Effector memory CD4-positive, alpha-beta T cell (primary cell): ENCODE results near the gene SYNPO2.
"Not testable (repeated sequence)": the region's sequence is repeated elsewhere in the genome, so short reads cannot be mapped to it uniquely, and the experiment has no call there.

Experiments used
- DNase-seq, 3 donors: peaks; one replicate each; pipeline ENCODE4 v3.0.0-alpha.2; 2020
- H3K27ac ChIP-seq: 2 replicates; pipeline ENCODE4 v1.7.0; 2013; ENCODE audit warnings: mild to moderate bottlenecking, low read length, moderate library complexity; ENCODE audit not compliant: insufficient read depth, poor library complexity, severe bottlenecking
- H3K27me3 ChIP-seq: replicated peaks from 2 replicates; pipeline ENCODE4 v1.7.0; 2013; ENCODE audit warnings: mild to moderate bottlenecking, low read length; ENCODE audit not compliant: insufficient read depth, control insufficient read depth, poor library complexity, severe bottlenecking
- H3K36me3 ChIP-seq: 2 replicates; pipeline ENCODE4 v1.7.0; 2013; ENCODE audit warnings: mild to moderate bottlenecking, low read length, moderate library complexity; ENCODE audit not compliant: control insufficient read depth, insufficient read depth
- H3K4me1 ChIP-seq: 2 replicates; pipeline ENCODE4 v1.7.0; 2013; ENCODE audit warnings: low read length, mild to moderate bottlenecking; ENCODE audit not compliant: control insufficient read depth, insufficient read depth, poor library complexity, severe bottlenecking
- H3K4me3 ChIP-seq: 2 replicates; pipeline ENCODE4 v1.7.0; 2013; ENCODE audit warnings: low read length, low read depth, mild to moderate bottlenecking; ENCODE audit not compliant: insufficient read depth, poor library complexity, severe bottlenecking
- H3K9me3 ChIP-seq: 2 replicates; pipeline ENCODE4 v1.7.0; 2013; ENCODE audit warnings: mild to moderate bottlenecking, low read length, moderate library complexity; ENCODE audit not compliant: control insufficient read depth

SYNPO2 gene

GRCh38 chr4:119041396-119041795 lies 152.7 kb downstream of the SYNPO2 start:
- no peaks in the 10 kb centered on the region for H3K27me3 ChIP-seq
- no peak for DNase-seq
- H3K4me3 ChIP-seq = no peak overlapping the region
- H3K4me1 ChIP-seq = no peaks in the 10 kb centered on the region
- no peaks in the 10 kb centered on the region for H3K9me3 ChIP-seq
- H3K36me3 ChIP-seq = no peaks in the 10 kb centered on the region
- H3K27ac ChIP-seq = no peak overlapping the region

DNA sequence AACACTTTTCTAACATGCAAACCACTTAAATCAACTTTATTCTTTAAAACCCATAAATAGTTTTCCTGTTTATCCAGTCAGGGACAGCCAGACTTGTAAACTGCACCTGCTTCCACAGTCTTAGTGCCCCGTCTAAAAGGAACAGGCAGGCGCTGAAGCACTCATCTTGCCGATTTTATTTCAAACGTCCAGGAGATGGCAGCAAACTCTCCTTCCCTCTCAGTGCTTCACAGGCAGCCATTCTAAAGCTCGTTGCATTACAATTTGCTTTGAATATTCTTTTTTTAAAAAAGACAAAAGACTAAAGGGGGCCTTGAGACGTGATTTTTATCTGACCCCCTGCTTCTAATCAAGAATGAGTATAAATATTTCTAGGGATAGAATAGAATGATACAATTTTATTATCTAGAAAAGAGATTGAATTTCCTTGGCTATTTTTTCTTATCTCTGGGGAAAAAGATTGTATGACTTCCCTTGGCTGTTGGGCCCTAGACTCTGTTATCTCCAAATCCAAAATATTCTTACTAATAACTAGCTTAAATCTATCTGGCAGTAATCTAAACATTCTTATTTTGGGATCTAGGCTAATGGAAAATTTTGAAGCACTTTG lies 153.4 kb downstream of the SYNPO2 start:
- Histone ChIP-seq H3K9me3 (no peaks in the 10 kb centered on the region), H3K27me3 (no peaks in the 10 kb centered on the region), H3K27ac (no peak overlapping the region), H3K36me3 (no peaks in the 10 kb centered on the region), H3K4me1 (no peaks in the 10 kb centered on the region), H3K4me3 (no peak overlapping the region)
- DNase-seq = peak in 2 of 3 donors; percentile 2 to 27

DNA sequence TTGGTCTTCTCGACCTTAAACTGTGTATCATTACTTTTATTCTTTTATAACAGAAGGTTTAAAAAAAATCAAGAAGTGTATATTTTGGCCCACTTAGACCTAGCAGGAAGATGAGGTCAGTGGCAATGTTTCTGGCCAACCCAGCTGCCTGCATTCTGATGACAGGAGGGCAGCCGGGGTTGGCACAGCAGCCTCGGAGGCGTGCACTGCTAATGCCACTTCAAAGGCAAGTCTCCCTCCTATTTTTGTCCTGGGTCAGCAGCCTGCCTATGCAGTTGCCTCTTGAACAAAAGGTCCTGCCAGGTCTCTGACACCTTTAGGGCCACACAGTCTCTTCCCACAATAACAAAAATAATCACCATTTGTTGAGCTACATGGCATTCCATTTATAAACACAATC lies 157.6 kb downstream of the SYNPO2 start:
- Histone ChIP-seq H3K27ac (no peak overlapping the region), H3K27me3 (no peaks in the 10 kb centered on the region), H3K4me1 (no peaks in the 10 kb centered on the region), H3K9me3 (no peaks in the 10 kb centered on the region), H3K4me3 (no peak overlapping the region), H3K36me3 (no peaks in the 10 kb centered on the region)
- DNase-seq = no peak

DNA sequence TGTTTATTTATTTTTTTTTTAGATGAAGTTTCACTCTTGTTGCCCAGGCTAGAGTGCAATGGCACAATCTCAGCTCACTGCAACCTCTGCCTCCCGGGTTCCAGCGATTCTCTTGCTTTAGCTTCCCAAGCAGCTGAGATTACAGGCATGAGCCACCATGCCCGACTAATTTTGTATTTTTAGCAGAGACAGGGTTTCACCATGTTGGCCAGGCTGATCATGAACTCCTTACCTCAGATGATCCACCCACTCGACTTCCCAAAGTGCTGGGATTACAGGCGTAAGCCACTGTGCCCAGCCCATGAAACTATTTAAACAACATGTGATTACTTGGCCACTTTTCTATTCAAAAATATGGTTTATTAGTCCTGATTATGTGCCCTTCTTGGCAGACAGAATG lies 158.4 kb downstream of the SYNPO2 start:
- H3K27me3 ChIP-seq = not testable (repeated sequence)

DNA sequence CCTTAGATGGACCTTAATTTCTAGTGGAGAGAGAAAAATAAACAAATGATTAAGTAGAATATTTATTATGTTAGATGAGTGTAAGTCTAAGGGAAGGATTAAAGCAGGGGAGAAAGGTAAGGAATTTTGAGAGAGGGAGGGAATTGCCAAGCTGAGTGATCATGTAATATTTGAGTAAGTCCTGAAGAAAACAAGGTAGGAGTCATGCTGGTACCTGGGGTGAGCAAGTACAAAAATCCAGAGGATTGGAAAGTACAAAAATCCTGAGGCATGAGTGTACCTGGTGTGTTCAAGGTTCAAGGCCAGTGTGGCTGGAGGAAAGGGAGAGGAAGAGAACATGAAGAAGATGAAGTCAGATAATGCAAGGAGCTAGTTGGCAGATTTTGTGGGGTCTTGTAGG lies 159.8 kb downstream of the SYNPO2 start:
- Histone ChIP-seq H3K27ac (no peak overlapping the region), H3K27me3 (no peaks in the 10 kb centered on the region)
- no peak for DNase-seq

More for the DNA sequence above, 158.4 kb downstream of the SYNPO2 start:
- H3K4me3 ChIP-seq, H3K36me3 ChIP-seq, DNase-seq, H3K9me3 ChIP-seq, H3K27ac ChIP-seq, H3K4me1 ChIP-seq: not testable (repeated sequence)

GRCh38 chr4:119049342-119049741 lies 160.7 kb downstream of the SYNPO2 start:
- Histone ChIP-seq H3K27ac (no peak overlapping the region), H3K4me1 (no peaks in the 10 kb centered on the region), H3K27me3 (no peaks in the 10 kb centered on the region), H3K4me3 (no peak overlapping the region), H3K9me3 (no peaks in the 10 kb centered on the region), H3K36me3 (no peaks in the 10 kb centered on the region)
- no peak for DNase-seq

More for the DNA sequence above, 159.8 kb downstream of the SYNPO2 start:
- H3K4me3 ChIP-seq = no peak overlapping the region
- no peaks in the 10 kb centered on the region for H3K9me3 ChIP-seq
- H3K4me1 ChIP-seq = no peaks in the 10 kb centered on the region
- no peaks in the 10 kb centered on the region for H3K36me3 ChIP-seq

DNA sequence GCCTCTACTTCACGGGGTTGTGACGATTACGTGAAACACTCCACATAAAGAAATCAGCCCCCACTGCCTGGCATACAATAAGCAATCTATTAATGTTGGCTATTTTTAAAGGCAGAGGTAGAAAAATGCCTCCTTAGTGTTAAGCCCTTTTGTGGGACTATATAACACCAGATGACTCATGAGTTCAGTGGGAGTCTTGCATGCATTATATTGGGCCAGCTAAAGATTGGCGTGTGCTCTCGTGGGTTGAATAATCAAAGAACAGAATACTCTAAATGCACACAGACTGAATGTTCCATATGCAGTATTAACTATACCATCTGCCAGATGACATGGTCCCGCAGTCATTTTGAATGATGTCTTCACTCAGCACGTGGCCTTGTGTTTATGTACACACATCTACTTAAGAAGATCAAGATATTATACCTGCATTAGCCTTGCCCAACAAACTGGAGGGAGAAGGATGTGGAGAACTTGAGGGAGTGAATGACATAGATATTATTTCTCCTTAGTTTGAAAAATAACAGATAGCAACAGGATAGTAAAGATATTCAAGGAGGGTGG lies 162.0 kb downstream of the SYNPO2 start:
- Histone ChIP-seq H3K4me1 (no peaks in the 10 kb centered on the region), H3K27ac (no peak overlapping the region), H3K27me3 (no peaks in the 10 kb centered on the region), H3K9me3 (no peaks in the 10 kb centered on the region), H3K4me3 (no peak overlapping the region), H3K36me3 (no peaks in the 10 kb centered on the region)
- no peak for DNase-seq

DNA sequence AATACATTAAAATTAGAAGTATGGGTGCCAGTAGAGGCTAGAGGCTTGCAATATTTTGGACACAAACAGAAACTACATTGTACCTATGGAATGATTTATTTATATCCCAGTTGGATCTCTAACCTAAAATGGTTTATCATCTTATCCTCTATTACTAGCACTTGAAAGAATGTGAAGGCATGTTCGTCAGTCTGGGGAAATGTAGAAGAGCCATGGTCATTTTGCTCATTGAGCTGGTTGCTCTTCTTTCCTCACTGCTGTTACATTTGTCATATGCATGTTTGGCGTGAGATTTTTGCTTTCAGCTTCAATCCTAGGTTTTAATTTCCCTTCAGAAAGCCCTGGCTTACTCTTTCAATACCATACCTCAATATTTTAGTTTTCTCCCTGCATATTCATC lies 164.6 kb downstream of the SYNPO2 start:
- no peaks in the 10 kb centered on the region for H3K36me3 ChIP-seq
- no peak overlapping the region for H3K27ac ChIP-seq
- H3K9me3 ChIP-seq = no peaks in the 10 kb centered on the region
- H3K27me3 ChIP-seq = no peaks in the 10 kb centered on the region
- H3K4me1 ChIP-seq = no peaks in the 10 kb centered on the region
- no peak overlapping the region for H3K4me3 ChIP-seq
- no peak for DNase-seq

GRCh38 chr4:119053997-119054396 lies 165.3 kb downstream of the SYNPO2 start:
- no peak for DNase-seq
- Histone ChIP-seq H3K27ac (no peak overlapping the region), H3K36me3 (no peaks in the 10 kb centered on the region), H3K4me3 (no peak overlapping the region), H3K27me3 (no peaks in the 10 kb centered on the region), H3K9me3 (no peaks in the 10 kb centered on the region), H3K4me1 (no peaks in the 10 kb centered on the region)

DNA sequence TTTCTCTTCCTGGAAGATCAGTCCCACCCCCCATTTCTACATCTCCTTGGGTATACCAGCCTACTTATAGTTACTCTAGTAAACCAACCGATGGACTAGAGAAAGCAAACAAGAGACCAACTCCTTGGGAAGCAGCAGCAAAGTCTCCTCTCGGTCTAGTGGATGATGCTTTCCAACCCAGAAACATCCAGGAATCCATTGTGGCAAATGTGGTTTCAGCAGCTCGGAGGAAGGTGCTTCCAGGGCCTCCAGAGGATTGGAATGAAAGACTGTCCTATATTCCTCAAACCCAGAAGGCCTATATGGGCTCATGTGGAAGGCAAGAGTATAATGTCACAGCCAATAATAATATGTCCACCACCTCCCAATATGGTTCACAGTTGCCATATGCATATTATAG lies 168.8 kb downstream of the SYNPO2 start:
- Histone ChIP-seq H3K9me3 (no peaks in the 10 kb centered on the region), H3K27me3 (no peaks in the 10 kb centered on the region), H3K4me1 (no peaks in the 10 kb centered on the region), H3K36me3 (no peaks in the 10 kb centered on the region), H3K27ac (no peak overlapping the region), H3K4me3 (no peak overlapping the region)
- DNase-seq = no peak
